Neural cell (in vitro differentiated cells): ENCODE results near the gene RPS2.

Experiments used
- EP300 ChIP-seq: fragments of 450-650 bp; conservative IDR thresholded peaks from 2 replicates; pipeline ENCODE4 v1.6.1; 2014; ENCODE audit warnings: antibody characterized with exemption, mild to moderate bottlenecking, moderate library complexity; ENCODE audit not compliant: poor library complexity, severe bottlenecking
- EZH2 ChIP-seq: fragments of 200-600, 300-800 bp; shearing (Covaris generic), sonication (generic); IDR thresholded peaks from 2 replicates; pipeline ENCODE4 v1.6.1; 2014; ENCODE audit warnings: antibody characterized with exemption, low read length, borderline replicate concordance, mild to moderate bottlenecking; ENCODE audit not compliant: insufficient read depth, poor library complexity, severe bottlenecking
- MXI1 ChIP-seq: fragments of 450-650 bp; conservative IDR thresholded peaks from 2 replicates; pipeline ENCODE4 v1.6.1; 2014; ENCODE audit warnings: antibody characterized with exemption, mild to moderate bottlenecking; ENCODE audit not compliant: poor library complexity, severe bottlenecking
- POLR2AphosphoS5 ChIP-seq: IDR thresholded peaks from 2 replicates; pipeline ENCODE4 v1.6.1; 2012
- RAD21 ChIP-seq: fragments of 450-650 bp; conservative IDR thresholded peaks from 2 replicates; pipeline ENCODE4 v1.6.1; 2014; ENCODE audit warnings: antibody characterized with exemption, mild to moderate bottlenecking, moderate library complexity
- TAF1 ChIP-seq: IDR thresholded peaks from 2 replicates; pipeline ENCODE4 v1.6.1; 2012; ENCODE audit warnings: low read depth
- TF ChIP-seq, protein P1 (sequence below): IDR thresholded peaks from 2 replicates; pipeline ENCODE4 v1.6.1; 2012; ENCODE audit warnings: borderline replicate concordance
- TF ChIP-seq, protein P2 (sequence below): fragments of 450-650 bp; IDR thresholded peaks from 2 replicates; pipeline ENCODE4 v1.5.1; 2014; ENCODE audit warnings: antibody characterized with exemption, mild to moderate bottlenecking, moderate library complexity; ENCODE audit not compliant: poor library complexity, severe bottlenecking

GRCh38 chr16:2003827-2004641, 39.4 kb upstream of the RPS2 start:
- TF ChIP-seq, protein P1, sequence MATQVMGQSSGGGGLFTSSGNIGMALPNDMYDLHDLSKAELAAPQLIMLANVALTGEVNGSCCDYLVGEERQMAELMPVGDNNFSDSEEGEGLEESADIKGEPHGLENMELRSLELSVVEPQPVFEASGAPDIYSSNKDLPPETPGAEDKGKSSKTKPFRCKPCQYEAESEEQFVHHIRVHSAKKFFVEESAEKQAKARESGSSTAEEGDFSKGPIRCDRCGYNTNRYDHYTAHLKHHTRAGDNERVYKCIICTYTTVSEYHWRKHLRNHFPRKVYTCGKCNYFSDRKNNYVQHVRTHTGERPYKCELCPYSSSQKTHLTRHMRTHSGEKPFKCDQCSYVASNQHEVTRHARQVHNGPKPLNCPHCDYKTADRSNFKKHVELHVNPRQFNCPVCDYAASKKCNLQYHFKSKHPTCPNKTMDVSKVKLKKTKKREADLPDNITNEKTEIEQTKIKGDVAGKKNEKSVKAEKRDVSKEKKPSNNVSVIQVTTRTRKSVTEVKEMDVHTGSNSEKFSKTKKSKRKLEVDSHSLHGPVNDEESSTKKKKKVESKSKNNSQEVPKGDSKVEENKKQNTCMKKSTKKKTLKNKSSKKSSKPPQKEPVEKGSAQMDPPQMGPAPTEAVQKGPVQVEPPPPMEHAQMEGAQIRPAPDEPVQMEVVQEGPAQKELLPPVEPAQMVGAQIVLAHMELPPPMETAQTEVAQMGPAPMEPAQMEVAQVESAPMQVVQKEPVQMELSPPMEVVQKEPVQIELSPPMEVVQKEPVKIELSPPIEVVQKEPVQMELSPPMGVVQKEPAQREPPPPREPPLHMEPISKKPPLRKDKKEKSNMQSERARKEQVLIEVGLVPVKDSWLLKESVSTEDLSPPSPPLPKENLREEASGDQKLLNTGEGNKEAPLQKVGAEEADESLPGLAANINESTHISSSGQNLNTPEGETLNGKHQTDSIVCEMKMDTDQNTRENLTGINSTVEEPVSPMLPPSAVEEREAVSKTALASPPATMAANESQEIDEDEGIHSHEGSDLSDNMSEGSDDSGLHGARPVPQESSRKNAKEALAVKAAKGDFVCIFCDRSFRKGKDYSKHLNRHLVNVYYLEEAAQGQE, result no peak
- TF ChIP-seq, protein P2, sequence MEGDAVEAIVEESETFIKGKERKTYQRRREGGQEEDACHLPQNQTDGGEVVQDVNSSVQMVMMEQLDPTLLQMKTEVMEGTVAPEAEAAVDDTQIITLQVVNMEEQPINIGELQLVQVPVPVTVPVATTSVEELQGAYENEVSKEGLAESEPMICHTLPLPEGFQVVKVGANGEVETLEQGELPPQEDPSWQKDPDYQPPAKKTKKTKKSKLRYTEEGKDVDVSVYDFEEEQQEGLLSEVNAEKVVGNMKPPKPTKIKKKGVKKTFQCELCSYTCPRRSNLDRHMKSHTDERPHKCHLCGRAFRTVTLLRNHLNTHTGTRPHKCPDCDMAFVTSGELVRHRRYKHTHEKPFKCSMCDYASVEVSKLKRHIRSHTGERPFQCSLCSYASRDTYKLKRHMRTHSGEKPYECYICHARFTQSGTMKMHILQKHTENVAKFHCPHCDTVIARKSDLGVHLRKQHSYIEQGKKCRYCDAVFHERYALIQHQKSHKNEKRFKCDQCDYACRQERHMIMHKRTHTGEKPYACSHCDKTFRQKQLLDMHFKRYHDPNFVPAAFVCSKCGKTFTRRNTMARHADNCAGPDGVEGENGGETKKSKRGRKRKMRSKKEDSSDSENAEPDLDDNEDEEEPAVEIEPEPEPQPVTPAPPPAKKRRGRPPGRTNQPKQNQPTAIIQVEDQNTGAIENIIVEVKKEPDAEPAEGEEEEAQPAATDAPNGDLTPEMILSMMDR, result peak; percentile 83
- TF ChIP-seq RAD21 (peak; percentile 53), TAF1 (no peak), EZH2 (no peak), POLR2AphosphoS5 (no peak), EP300 (no peak), MXI1 (peak; percentile 49)
